Choroid plexus epithelial cell (primary cell): Measurements from ENCODE around the gene TPSD1.

Experiments
- DNase-seq: peaks from one replicate; pipeline ENCODE4 v3.0.0-alpha.2; 2010; ENCODE audit warnings: low read depth
- H3K4me3 ChIP-seq: 2 replicates; pipeline ENCODE4 v1.5.1; 2011; ENCODE audit warnings: low read depth, mild to moderate bottlenecking, control low read depth, low read length, moderate library complexity
- TF ChIP-seq, protein P1 (sequence below): conservative IDR thresholded peaks from 2 replicates; pipeline ENCODE4 v1.5.1; 2011; ENCODE audit warnings: low read depth, mild to moderate bottlenecking, control low read depth, inconsistent platforms, low read length, moderate library complexity

The TPSD1 gene

DNA sequence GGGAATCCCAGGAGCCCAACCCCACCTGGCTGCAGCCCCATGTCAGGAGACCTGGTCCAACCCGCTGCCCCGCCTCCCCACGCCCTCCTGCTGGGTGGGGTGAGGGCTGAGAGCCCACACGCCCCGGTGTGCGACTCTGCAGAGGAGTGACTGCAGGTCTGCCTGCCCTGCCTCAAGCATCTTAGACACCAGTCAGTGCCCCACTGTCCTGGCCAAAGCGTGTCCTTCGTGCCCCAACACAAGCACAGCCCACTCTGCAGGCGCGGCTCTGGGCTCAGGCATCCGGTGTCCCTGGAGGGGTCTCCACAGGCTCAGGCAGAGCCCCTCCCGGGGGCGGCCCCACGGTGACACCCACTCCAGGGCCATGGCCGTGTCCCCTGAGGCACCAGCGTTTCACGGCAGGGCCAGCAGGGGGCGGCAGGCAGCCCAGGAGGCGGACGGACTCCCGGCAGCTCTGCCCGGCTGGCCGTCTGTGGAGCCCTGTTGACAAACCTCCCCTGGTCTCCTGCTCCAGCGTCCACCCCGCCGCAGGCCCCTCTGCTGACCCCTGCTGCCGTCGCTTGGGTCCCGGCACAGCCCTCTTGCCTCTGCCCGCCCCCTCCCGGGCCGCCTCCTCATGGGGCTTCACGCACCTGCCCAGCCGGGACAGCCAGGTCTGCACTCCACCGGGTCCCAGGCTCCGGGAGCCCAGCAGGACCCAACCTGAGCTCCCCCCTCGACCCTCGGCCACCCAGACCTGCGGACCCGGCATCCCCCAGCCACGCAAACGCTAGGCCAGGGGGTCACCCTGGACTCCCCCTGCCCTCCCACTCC lies 45.0 kb downstream of the TPSD1 start:
- TF ChIP-seq, protein P1, sequence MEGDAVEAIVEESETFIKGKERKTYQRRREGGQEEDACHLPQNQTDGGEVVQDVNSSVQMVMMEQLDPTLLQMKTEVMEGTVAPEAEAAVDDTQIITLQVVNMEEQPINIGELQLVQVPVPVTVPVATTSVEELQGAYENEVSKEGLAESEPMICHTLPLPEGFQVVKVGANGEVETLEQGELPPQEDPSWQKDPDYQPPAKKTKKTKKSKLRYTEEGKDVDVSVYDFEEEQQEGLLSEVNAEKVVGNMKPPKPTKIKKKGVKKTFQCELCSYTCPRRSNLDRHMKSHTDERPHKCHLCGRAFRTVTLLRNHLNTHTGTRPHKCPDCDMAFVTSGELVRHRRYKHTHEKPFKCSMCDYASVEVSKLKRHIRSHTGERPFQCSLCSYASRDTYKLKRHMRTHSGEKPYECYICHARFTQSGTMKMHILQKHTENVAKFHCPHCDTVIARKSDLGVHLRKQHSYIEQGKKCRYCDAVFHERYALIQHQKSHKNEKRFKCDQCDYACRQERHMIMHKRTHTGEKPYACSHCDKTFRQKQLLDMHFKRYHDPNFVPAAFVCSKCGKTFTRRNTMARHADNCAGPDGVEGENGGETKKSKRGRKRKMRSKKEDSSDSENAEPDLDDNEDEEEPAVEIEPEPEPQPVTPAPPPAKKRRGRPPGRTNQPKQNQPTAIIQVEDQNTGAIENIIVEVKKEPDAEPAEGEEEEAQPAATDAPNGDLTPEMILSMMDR: peak; percentile 80
- H3K4me3 ChIP-seq: no peak overlapping the region
- peak; percentile 58 for DNase-seq

DNA sequence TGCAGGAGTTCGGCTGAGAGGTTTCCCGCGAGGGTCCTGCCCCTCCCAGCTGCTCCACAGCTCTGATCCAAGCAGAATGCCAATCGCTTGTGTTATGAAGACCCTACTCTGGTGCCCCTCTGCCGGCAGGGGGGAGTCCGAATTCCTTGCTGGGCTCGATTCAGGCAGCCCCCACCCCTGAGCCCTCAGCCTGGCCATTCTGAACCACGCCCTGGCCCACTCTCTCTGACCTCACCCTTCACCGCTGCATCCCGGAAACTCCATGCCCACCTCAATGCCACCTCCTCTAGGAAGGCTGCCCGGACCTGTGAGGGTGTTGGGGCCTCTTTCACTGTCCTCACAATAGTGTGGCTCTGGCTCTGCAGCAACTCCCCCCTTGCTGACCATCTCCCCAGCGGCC lies 45.7 kb downstream of the TPSD1 start:
- H3K4me3 ChIP-seq: no peak overlapping the region
- no peak for DNase-seq
- TF ChIP-seq, protein P1: no peak

DNA sequence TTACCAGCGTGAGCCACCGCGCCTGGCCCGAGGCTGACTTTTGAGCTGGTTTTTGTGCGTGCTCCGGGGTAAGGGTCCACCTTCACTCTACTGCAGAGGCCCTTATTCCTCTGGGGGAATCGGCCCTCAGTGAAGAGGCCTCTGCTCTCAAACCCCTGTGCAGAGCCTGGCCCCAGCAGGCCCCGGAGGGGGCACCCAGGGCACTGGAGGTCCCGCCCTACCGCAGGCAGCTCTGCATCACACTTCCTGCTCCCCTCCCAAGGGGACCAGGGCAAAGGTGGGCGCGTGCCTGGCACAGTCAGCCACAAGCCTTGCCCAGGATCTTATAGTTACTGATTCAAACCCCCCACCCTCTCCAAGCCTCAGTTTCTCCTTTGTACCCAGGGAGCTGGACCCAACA lies 50.0 kb downstream of the TPSD1 start:
- H3K4me3 ChIP-seq: no peak overlapping the region
- DNase-seq: no peak

DNA sequence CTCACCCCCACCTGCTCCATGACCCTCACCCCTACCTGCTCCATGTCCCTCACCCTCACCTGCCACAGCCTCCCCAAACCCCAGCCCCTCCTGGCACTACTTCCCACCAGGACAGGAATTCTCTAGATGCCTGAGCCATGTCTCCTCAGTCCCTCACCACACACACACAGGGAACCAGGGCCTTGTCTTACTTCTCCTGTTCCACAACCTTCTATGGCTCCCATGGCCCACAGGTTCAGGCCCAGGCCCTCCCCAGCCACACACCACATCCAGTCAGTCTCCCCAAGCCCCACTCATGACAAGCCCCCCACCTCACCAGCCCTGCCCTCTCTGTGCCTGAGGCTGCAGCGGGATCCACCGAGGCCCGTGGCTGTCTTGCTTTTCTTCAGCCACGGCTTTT lies 50.5 kb downstream of the TPSD1 start:
- DNase-seq: no peak
- TF ChIP-seq, protein P1: no peak
- H3K4me3 ChIP-seq: no peak overlapping the region

More for the DNA sequence above, 50.0 kb downstream of the TPSD1 start:
- TF ChIP-seq, protein P1: no peak

DNA sequence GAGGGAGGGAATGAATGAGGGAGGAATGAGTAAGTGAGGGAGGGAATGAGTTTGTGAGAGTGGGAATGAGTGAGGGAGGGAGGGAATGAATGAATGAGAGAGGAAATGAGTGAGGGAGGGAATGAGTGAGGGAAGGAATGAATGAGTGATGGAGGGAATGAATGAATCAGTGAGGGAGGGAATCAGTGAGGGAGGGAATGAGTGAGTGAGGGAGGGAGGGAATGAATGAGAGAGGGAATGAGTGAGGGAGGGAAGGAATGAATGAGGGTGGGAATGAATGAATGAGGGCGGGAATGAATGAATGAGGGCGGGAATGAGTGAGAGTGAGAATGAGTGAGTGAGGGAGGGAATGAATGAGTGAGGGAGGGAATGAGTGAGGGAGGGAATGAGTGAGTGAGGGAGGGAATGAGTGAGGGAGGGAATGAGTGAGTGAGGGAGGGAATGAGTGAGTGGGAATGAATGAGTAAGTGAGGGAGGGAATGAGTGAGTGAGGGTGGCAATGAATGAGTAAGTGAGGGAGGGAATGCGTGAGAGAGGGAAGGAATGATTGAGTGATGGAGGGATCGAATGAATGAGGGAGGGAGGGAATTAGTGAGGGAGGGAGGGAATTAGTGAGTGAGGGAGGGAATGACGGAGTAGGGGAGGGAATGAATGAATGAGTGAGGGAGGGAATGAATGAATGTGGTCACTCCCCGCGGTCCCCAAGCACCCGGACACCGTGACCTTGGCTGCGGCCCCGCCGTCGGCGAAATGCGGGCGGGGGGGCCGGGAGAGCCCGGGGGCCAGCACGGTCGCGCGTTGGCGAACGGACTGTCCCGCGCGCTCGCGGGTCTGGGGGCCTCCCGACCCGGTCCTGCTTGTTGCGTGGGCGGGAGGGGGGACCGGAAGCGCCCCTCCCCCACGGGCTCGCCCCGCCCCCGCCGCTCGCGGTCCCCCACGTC lies 52.4 kb downstream of the TPSD1 start:
- H3K4me3 ChIP-seq: peak overlapping the region; percentile 74
- TF ChIP-seq, protein P1: no peak
- peak; percentile 35 for DNase-seq
